GM12874 (cell line): ENCODE results near the gene HSD11B2.
A peak's percentile ranks its signal among the peaks of the same experiment; 100 is the strongest.

Experiments used
- CTCF ChIP-seq: IDR thresholded peaks from 2 replicates; pipeline ENCODE4 v1.5.1; 2011; ENCODE audit warnings: low read depth, mild to moderate bottlenecking, control low read depth, low read length, moderate library complexity; ENCODE audit not compliant: insufficient read depth

Gene HSD11B2

DNA sequence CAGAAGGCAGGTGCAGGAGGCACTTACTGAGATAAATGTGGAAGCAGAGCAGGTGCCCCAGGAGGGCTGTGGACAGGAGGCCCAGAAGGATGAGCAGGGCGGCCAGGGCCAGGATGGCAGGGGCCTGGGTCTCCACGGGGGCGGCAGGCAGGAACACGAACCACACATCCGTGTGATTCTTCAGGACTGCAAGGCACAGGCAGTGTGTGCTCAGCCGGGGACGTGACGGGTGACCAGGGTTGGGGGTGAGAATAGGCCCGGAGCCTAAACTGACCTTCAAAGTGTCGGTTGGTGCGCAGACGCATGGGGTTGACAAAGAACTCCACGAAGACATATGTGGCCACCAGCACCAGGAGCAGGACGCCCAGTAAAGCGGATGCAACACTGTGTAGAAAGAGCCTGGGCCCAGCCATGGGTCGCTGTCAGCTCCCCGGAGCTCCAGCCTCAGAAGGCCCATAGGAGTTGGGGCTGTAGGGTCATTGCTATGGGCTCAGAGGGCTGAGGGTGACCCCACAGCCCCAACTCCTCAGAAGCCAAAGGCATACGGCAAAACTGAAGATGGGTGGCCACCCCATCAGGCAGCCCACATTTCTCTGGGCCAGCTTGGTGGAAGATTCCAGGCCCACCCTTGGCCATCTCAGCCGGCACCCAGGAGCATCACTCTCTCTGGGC is 32.2 kb upstream of the HSD11B2 start:
- no peak for TF ChIP-seq CTCF

DNA sequence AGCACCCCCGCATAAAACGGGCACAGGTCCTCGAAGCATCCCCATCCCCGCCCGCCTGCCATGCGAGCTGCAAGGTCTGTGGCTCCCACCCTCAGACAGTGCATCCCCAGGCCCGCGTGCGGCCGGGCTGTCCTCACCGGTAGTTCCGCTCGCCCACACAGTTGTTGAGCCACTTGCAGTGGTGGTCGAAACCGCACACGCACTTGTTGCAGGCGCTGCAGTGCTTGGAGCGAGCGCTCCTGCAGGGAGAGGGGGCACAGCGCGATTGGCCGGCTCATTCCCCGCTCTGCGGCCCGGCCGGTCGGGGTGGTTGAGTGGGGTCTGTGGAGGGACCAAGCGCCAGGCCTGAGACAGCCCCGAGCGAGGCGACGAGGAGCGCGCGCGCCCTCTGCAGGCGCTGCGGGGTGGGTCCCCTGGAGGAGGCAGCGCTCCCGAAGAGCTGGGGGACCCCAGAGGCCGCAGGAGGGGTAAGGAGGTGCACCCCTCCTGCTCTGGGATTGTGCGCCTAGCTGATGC is 31.6 kb upstream of the HSD11B2 start:
- peak; percentile 90 for TF ChIP-seq CTCF

DNA sequence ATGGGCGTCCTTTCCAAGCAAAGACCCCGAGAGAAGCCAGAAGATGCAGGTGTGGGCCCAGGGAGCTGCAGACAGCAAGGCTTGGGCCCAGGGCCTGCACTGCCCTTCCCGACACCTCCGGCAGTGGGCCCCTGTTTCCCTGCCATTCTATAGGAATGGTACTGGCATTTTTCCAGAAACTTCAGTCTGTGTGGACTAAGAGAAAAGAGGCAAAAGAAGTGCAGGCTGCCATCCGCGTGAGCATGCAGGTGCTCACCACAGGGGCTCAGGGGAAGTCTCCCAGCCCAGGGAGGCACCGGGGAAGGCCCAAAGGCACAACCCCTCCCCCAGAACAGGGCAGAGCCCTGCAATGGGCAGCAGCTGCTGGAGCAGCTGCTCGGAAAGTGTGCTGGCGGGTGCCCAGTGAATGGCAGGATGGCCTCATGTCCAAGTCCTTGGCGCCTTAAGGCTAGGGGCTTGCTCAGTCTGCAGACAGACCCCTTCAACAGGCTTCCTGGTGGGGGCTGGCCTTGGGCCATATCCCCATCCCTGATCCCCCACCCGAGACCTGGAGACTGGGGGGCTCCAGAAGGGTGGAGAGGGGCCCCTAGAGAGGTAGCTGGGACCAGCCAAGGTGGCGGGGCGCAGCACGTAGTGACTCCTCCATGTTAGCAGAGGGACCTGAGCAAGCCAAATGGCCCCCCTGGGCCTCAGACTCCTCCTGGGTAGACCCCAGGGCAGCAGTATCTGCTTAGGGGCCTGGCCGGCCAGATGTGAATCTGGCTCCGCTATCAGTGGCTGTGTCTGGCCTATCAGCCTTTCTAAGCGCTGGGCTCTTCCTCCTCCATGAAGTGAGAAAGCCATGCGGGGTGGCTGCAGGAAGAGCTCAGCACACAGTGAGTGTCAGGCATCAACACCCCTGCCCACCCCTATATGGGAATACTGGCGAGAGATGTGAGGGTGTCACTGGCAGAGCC is 30.9 kb upstream of the HSD11B2 start:
- TF ChIP-seq CTCF: no peak

DNA sequence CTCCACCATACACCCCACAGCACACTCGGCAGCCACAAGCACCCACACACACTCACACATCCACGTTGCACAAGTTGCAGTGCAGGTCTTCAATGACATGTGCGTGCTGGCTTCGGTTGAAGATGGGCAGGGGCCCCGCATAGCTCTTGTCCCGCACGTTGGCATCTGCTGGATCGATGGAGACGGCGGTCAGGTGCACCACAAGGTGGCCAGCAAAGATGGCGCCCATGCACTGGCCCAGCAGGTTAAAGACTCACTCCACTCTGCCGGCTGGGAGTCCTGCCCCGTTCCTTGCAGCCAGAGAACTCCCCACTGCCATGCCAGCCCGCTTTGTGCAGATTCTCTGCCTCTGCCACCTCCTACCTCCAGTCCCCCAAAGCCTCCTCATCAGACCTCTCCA is 30.0 kb upstream of the HSD11B2 start:
- no peak for TF ChIP-seq CTCF

GRCh38 chr16:67403976-67404555 is 26.9 kb upstream of the HSD11B2 start:
- no peak for TF ChIP-seq CTCF

DNA sequence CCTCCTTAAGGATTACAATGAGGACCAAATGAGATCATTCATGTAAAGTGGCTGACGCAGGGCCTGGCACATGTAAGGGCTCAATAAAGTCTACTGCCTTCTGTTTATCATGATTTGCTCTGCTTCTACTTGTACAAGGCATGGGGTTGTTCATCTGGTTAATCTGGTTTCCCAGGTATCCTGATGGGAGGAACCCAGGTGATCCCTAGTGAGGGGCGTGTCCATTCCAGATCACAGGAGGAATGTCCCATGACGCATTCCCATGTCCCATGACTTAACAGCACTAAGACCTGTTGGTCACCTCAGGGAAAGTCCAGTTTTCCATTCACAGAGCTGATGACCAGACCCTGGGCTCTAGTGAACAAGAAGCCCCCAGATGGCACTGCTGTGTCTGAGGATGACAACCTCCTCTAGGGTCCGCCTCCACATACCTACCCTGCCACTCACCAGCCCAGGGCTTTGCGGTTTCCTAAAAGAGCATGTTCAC is 26.1 kb upstream of the HSD11B2 start:
- no peak for TF ChIP-seq CTCF

GRCh38 chr16:67405336-67405735 is 25.6 kb upstream of the HSD11B2 start:
- TF ChIP-seq CTCF: no peak
